IPS-18a (cell line): ENCODE measurements around the gene TMEM164.

Experiments
- H3K27ac ChIP-seq: one replicate; pipeline ENCODE4 v1.5.1; 2013; ENCODE audit warnings: low read length
- H3K27me3 ChIP-seq: one replicate; pipeline ENCODE4 v1.6.1; 2013; ENCODE audit warnings: mild to moderate bottlenecking, low read length; ENCODE audit not compliant: control insufficient read depth, insufficient read depth
- H3K36me3 ChIP-seq: one replicate; pipeline ENCODE4 v1.6.1; 2013; ENCODE audit warnings: low read depth, low read length; ENCODE audit not compliant: control insufficient read depth
- H3K4me1 ChIP-seq: one replicate; pipeline ENCODE4 v1.6.1; 2013; ENCODE audit warnings: low read depth, low read length; ENCODE audit not compliant: control insufficient read depth
- H3K4me3 ChIP-seq: one replicate; pipeline ENCODE4 v1.5.1; 2013; ENCODE audit warnings: low read length
- H3K9ac ChIP-seq: one replicate; pipeline ENCODE4 v1.6.1; 2013; ENCODE audit warnings: mild to moderate bottlenecking, low read length, moderate library complexity
- H3K9me3 ChIP-seq: one replicate; pipeline ENCODE4 v1.6.1; 2013; ENCODE audit warnings: low read depth, low read length; ENCODE audit not compliant: control insufficient read depth

TMEM164 gene

GRCh38 chrX:110044346-110045249 lies 41.7 kb downstream of the TMEM164 start:
- H3K4me3 ChIP-seq = no peak overlapping the region
- H3K4me1 ChIP-seq = peaks cover 36% of the 10 kb centered on the region
- H3K9me3 ChIP-seq = no peaks in the 10 kb centered on the region
- no peaks in the 10 kb centered on the region for H3K27me3 ChIP-seq
- no peak overlapping the region for H3K9ac ChIP-seq
- no peaks in the 10 kb centered on the region for H3K36me3 ChIP-seq
- H3K27ac ChIP-seq = no peak overlapping the region

GRCh38 chrX:110045421-110045820 lies 42.5 kb downstream of the TMEM164 start:
- H3K27ac ChIP-seq = no peak overlapping the region
- no peaks in the 10 kb centered on the region for H3K9me3 ChIP-seq
- H3K9ac ChIP-seq = no peak overlapping the region
- no peaks in the 10 kb centered on the region for H3K27me3 ChIP-seq
- H3K4me1 ChIP-seq = peaks cover 38% of the 10 kb centered on the region
- no peak overlapping the region for H3K4me3 ChIP-seq
- no peaks in the 10 kb centered on the region for H3K36me3 ChIP-seq

GRCh38 chrX:110046001-110046400 lies 43.1 kb downstream of the TMEM164 start:
- Histone ChIP-seq H3K4me1 (peaks cover 44% of the 10 kb centered on the region), H3K27me3 (no peaks in the 10 kb centered on the region), H3K27ac (no peak overlapping the region)

GRCh38 chrX:110046971-110047370 lies 44.1 kb downstream of the TMEM164 start:
- no peaks in the 10 kb centered on the region for H3K9me3 ChIP-seq
- H3K4me1 ChIP-seq = peaks cover 51% of the 10 kb centered on the region
- no peaks in the 10 kb centered on the region for H3K27me3 ChIP-seq
- H3K27ac ChIP-seq = no peak overlapping the region
- H3K36me3 ChIP-seq = no peaks in the 10 kb centered on the region
- H3K9ac ChIP-seq = no peak overlapping the region
- no peak overlapping the region for H3K4me3 ChIP-seq

More at GRCh38 chrX:110046001-110046400, 43.1 kb downstream of the TMEM164 start:
- peak overlapping the region; percentile 13 for H3K4me3 ChIP-seq
- H3K9me3 ChIP-seq = no peaks in the 10 kb centered on the region
- no peak overlapping the region for H3K9ac ChIP-seq
- H3K36me3 ChIP-seq = no peaks in the 10 kb centered on the region

- Histone ChIP-seq H3K4me3 (no peak overlapping the region), H3K36me3 (peaks cover 1% of the 10 kb centered on the region), H3K4me1 (peaks cover 51% of the 10 kb centered on the region), H3K9ac (no peak overlapping the region), H3K27me3 (no peaks in the 10 kb centered on the region), H3K9me3 (no peaks in the 10 kb centered on the region), H3K27ac (no peak overlapping the region)
Observed at GRCh38 chrX:110049096-110049495, 46.2 kb downstream of the TMEM164 start.

GRCh38 chrX:110050386-110050785 lies 47.5 kb downstream of the TMEM164 start:
- Histone ChIP-seq H3K36me3 (peaks cover 2% of the 10 kb centered on the region), H3K4me1 (peaks cover 51% of the 10 kb centered on the region), H3K4me3 (no peak overlapping the region), H3K27me3 (no peaks in the 10 kb centered on the region), H3K9me3 (no peaks in the 10 kb centered on the region), H3K9ac (no peak overlapping the region), H3K27ac (no peak overlapping the region)

GRCh38 chrX:110050901-110051300 lies 48.0 kb downstream of the TMEM164 start:
- H3K4me3 ChIP-seq = no peak overlapping the region

GRCh38 chrX:110051559-110051958 lies 48.6 kb downstream of the TMEM164 start:
- H3K9ac ChIP-seq = no peak overlapping the region
- H3K36me3 ChIP-seq = peaks cover 2% of the 10 kb centered on the region
- no peaks in the 10 kb centered on the region for H3K27me3 ChIP-seq
- peaks cover 39% of the 10 kb centered on the region for H3K4me1 ChIP-seq
- no peak overlapping the region for H3K27ac ChIP-seq
- no peaks in the 10 kb centered on the region for H3K9me3 ChIP-seq
- H3K4me3 ChIP-seq = no peak overlapping the region

More at GRCh38 chrX:110050901-110051300, 48.0 kb downstream of the TMEM164 start:
- no peak overlapping the region for H3K27ac ChIP-seq
- no peak overlapping the region for H3K9ac ChIP-seq
- H3K9me3 ChIP-seq = no peaks in the 10 kb centered on the region
- H3K4me1 ChIP-seq = peaks cover 46% of the 10 kb centered on the region
- H3K27me3 ChIP-seq = no peaks in the 10 kb centered on the region
- peaks cover 2% of the 10 kb centered on the region for H3K36me3 ChIP-seq

- Histone ChIP-seq H3K4me3 (no peak overlapping the region), H3K36me3 (peaks cover 2% of the 10 kb centered on the region), H3K9ac (no peak overlapping the region), H3K27ac (no peak overlapping the region), H3K27me3 (no peaks in the 10 kb centered on the region), H3K9me3 (no peaks in the 10 kb centered on the region), H3K4me1 (peaks cover 32% of the 10 kb centered on the region)
Observed at GRCh38 chrX:110052303-110052702, 49.4 kb downstream of the TMEM164 start.

- H3K4me1 ChIP-seq = peaks cover 24% of the 10 kb centered on the region
- no peak overlapping the region for H3K27ac ChIP-seq
Observed at GRCh38 chrX:110053453-110053852, 50.5 kb downstream of the TMEM164 start.

GRCh38 chrX:110055616-110056015 lies 52.7 kb downstream of the TMEM164 start:
- no peaks in the 10 kb centered on the region for H3K27me3 ChIP-seq

More at GRCh38 chrX:110053453-110053852, 50.5 kb downstream of the TMEM164 start:
- Histone ChIP-seq H3K27me3 (no peaks in the 10 kb centered on the region), H3K4me3 (no peak overlapping the region), H3K9me3 (no peaks in the 10 kb centered on the region), H3K36me3 (peaks cover 2% of the 10 kb centered on the region), H3K9ac (no peak overlapping the region)

GRCh38 chrX:110056419-110056818 lies 53.5 kb downstream of the TMEM164 start:
- peaks cover 2% of the 10 kb centered on the region for H3K36me3 ChIP-seq
- H3K27me3 ChIP-seq = no peaks in the 10 kb centered on the region
- H3K9me3 ChIP-seq = no peaks in the 10 kb centered on the region
- peaks cover 3% of the 10 kb centered on the region for H3K4me1 ChIP-seq
- H3K9ac ChIP-seq = no peak overlapping the region
- no peak overlapping the region for H3K4me3 ChIP-seq
- no peak overlapping the region for H3K27ac ChIP-seq

More at GRCh38 chrX:110055616-110056015, 52.7 kb downstream of the TMEM164 start:
- peaks cover 11% of the 10 kb centered on the region for H3K4me1 ChIP-seq
- H3K4me3 ChIP-seq = no peak overlapping the region
- H3K36me3 ChIP-seq = peaks cover 2% of the 10 kb centered on the region
- no peak overlapping the region for H3K27ac ChIP-seq
- H3K9ac ChIP-seq = no peak overlapping the region
- no peaks in the 10 kb centered on the region for H3K9me3 ChIP-seq
